ENCODE data around the gene PPM1D.
"Not testable (repeated sequence)": the region's sequence is repeated elsewhere in the genome, so short reads cannot be mapped to it uniquely, and the experiment has no call there.

The PPM1D gene

GRCh38 chr17:60623415-60623814 lies 23.4 kb downstream of the PPM1D start:
- DNase-seq = no peak

DNA sequence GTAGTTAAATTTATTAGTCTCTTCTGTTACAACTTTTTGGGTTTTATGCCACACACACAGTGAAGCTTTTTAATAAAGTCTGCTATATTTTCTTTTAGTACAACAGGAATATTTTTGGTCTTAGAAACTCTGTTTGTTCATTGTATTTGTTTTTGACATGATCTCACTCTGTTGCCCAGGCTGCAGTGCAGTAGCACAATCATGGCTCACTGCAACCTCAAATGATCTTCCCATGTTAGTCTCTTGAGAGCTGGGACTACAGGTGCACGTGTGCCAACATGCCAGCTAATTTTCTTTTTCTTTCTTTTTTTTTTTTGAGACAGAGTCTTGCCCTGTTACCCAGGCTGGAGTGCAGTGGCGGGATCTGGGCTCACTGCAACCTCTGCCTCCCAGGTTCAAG lies 27.1 kb downstream of the PPM1D start:
- no peak for DNase-seq

- no peak for DNase-seq
Observed at GRCh38 chr17:60628252-60628889, 28.4 kb downstream of the PPM1D start.

- no peak for DNase-seq
Observed at GRCh38 chr17:60629120-60629519, 29.1 kb downstream of the PPM1D start.

DNA sequence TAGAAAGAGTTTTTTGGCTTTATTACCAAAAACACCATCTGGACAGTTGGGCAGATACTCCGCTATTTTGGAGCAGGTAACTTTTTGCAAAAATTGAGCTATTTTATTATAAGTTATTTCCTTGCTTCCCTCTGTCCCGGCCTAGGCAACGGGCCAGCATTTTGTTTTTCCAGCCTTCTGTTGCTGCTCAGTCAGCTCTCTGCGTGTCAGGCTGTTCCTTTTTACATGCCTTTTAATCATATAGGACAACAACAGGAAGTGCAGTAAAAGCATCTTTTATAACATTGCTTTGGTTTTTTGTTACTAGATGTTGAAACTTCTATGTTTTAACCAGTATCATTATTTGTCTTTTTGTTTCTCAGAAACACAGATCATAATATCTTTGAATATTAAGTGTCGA lies 30.4 kb downstream of the PPM1D start:
- DNase-seq = no peak

DNA sequence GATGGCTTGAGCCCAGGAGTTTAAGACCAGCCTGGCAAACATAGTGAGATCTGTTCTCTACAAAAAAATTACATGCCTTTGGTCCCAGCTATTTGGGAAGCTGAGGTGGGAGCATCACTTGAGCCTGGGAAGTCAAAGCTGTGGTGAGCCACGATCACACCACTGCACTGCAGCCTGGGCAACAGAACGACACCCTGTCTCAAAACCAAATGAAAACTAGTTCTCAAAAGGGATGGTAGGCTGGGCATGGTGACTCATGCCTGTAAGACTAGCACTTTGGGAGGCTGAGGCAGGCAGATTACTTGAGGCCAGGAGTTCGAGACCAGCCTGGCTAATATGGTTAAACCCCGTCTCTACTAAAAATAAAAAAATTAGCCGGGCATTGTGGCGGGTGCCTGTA lies 31.1 kb downstream of the PPM1D start:
- DNase-seq = no peak

DNA sequence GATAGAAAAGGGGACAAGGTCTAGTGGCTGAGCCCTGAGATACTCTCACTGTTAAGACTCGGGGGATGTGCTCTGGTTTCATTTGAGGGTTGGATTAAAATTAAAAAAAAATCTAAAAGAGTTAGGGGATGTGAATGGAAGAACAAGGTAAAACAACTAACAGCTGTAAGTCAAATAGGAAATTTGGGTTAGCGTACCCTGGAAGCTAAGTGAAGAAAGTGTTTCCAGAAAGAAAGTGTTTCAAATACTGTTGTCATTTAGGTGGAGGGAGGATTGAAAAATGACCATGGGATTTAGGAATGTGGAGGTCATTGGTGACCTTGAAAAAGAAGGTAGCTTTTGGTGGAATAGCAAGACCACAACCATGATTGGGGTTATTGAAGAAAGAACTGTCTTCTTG lies 37.7 kb downstream of the PPM1D start:
- no peak for DNase-seq

- DNase-seq = no peak
Observed at GRCh38 chr17:60639019-60639330, 39.0 kb downstream of the PPM1D start.

- DNase-seq = no peak
Observed at GRCh38 chr17:60640503-60640902, 40.5 kb downstream of the PPM1D start.

DNA sequence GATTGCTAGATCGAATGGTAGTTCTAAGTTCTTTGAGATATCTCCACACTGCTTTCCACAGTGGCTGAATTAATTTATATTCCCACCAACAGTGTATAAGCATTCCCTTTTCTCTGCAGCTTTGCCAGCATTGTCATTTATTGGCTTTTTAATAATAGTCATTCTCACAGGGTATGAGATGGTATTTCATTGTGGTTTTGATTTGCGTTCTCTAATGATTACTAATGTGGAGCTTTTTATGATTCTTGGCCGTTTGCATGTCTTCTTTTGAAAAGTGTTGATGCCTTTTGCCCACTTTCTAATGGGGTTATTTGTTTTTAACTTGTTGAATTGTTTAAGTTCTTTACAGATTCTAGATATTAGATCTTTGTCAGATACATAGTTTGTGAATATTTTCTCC lies 41.1 kb downstream of the PPM1D start:
- DNase-seq = no peak

DNA sequence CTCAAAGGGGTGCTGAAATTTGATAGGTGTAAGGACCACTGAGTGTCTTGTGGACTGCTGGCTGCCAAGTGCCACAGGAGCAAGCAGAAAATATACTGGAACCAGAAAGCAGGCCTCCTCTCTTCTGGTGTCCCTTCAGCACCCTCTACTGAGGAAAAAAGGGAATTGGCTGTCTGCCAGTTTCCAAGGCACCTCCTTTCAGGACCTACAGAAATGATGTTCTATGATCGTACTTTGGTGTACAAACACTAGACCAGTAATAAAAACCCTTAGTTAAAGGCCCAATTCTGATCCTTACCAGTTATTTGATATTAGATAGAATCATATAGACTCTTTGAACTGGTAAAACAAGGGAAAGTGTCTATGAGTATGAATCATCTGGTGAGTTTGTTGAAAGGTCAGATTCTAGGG lies 41.8 kb downstream of the PPM1D start:
- peak; percentile 67 for DNase-seq

GRCh38 chr17:60645918-60646523 lies 46.0 kb downstream of the PPM1D start:
- no peak for DNase-seq

DNA sequence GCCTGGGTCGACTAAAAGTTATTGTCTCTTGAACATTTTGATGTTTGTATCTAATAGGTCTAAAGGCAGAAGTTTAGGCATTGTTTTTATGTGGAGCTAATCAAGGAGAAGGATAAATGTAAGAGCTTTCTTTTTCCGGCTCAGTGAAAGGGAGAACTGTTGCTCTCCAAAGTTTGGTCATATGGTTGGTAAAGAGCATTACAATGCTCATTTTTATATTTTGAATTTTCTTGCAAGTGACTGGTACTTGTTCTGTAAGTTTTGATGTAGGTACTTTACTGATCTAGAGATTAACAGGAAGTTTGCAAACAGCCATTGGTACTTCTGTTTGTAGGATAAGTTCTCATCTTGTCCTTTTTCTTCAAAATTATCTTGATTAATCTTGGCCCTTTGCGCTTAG lies 46.7 kb downstream of the PPM1D start:
- DNase-seq = no peak

- DNase-seq = no peak
Observed at GRCh38 chr17:60647705-60648104, 47.7 kb downstream of the PPM1D start.

GRCh38 chr17:60652454-60653247 lies 52.7 kb downstream of the PPM1D start:
- DNase-seq = no peak

DNA sequence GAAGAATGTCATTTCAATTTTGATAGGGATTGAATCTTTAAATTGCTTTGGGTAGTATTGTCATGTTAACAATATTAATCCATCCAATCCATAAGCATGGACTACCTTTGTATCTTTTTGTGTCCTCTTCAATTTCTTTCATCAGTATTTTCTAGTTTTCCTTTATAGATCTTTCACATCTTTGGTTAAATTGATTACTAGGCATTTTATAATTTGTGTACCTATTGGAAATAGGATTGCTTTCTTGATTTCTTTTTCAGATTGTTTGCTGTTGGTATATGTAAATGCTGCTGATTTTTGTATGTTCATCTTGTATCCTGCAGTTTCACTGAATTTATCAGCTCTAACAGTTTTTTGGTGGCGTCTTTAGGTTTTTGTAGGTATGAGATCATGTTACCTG lies 53.6 kb downstream of the PPM1D start:
- no peak for DNase-seq

DNA sequence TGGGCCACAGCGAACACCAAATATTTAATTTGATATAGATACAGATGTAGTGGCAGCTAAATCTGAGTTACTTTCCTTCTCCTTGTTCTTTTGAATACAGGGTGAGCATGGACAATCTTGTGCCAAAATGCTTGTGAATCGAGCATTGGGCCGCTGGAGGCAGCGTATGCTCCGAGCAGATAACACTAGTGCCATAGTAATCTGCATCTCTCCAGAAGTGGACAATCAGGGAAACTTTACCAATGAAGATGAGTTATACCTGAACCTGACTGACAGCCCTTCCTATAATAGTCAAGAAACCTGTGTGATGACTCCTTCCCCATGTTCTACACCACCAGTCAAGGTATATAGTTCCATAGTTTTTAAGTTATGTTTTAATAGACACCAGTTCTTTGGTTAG lies 56.5 kb downstream of the PPM1D start:
- no peak for DNase-seq

GRCh38 chr17:60659156-60659555 lies 59.2 kb downstream of the PPM1D start:
- DNase-seq = no peak

DNA sequence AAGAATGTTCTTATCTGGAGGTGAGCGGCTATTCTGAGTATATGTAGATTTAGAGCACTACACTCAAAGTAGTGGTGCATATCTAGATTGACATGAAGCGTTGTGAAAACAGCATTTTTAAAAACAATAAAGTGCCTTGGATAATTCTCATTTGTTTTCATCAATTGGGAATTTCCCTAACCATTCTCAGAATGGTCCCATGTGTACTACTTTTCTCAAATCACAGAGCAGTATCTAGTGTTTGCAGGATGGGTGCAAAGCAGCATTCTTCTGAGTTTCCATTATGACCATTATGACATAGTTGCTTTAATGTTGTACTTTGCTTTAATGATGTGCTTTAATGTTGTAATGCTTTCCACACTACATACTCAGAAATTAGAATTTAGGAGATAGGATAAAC lies 61.5 kb downstream of the PPM1D start:
- no peak for DNase-seq

DNA sequence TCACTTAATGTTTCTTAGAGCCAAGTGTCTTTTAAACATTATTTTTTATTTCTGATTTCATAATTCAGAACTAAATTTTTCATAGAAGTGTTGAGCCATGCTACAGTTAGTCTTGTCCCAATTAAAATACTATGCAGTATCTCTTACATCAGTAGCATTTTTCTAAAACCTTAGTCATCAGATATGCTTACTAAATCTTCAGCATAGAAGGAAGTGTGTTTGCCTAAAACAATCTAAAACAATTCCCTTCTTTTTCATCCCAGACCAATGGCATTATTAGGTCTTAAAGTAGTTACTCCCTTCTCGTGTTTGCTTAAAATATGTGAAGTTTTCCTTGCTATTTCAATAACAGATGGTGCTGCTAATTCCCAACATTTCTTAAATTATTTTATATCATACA lies 64.0 kb downstream of the PPM1D start:
- DNase-seq = no peak

DNA sequence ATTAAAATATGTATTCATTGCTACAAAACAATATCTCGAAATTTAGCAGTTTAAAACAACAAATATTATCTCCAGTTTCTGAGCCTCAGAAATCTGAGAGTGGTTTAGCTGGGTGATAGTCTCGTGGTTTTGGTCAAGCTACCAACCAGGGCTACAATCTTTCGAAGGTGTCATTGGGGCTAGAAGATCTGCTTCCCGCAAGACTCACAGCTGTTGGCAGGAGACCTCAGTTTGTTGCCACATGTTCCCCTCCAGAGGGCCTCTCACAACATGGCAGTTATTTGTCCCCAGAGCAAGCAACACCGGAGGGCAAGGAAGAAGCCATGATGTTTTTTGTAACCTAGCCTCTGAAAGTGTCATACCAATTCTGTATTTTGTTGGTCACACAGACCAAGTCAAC lies 65.6 kb downstream of the PPM1D start:
- no peak for DNase-seq

GRCh38 chr17:60668741-60669140 lies 68.7 kb downstream of the PPM1D start:
- not testable (repeated sequence) for DNase-seq

DNA sequence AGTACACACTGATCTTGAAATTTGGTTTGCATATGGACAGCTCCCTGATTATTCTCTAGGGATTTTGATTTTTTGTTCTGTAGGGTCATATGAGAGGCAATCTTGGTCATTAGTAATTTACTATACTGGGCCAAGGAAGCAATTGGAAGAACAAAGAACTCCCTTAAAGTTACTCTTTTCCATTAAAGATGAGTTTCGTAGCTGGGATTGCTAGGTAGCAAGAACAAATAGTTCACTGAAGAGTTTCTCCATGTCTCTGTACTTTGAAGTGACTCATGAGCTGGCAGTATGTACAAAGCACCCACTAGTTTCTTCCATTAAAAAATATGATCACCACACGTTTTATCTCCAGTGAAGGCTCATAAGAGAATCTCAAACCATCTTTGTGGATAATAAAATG lies 71.5 kb downstream of the PPM1D start:
- DNase-seq = no peak

DNA sequence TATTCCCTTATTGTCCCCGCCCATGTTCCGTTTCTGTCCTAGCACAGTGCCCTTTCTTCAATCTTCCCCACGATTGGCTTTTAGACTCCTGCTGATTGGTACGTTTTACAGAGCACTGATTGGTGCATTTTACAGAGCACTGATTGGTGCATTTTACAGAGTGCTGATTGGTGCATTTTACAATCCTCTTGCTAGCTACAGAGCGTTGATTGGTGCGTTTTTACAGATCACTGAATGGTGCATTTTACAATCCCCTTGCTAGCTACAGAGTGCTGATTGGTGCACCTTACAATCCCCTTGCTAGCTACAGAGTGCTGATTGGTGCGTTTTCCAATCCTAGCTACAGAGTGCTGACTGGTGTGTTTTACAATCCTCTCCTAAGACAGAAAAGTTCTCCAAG lies 74.6 kb downstream of the PPM1D start:
- DNase-seq = not testable (repeated sequence)

DNA sequence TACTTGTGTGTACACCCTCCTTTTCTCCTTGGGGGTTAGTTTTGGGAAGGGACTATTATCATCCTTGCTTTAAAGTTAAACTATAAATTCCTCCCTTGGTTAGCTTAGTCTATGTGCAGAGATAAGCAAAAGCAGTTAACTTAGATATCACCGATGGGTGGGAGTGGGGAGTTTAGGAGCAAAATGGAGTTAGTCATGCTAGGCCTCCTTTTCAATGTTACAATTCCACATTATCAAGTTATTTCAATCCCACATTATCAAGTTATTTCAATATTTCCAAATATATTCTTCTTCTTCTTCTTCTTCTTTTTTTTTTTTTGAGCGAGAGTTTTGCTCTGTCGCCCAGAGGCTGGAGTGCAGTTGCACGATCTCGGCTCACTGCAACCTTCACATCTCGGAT lies 76.0 kb downstream of the PPM1D start:
- no peak for DNase-seq
